OCI-LY3 (cell line): ENCODE results near the gene EPX.

Experiments
- H2AFZ ChIP-seq: fragments of 200-600, 300-600 bp; shearing (Covaris generic); 2 replicates; pipeline ENCODE4 v1.6.0; 2014; ENCODE audit warnings: antibody characterized with exemption, low read depth, low read length
- H3K27ac ChIP-seq: fragments of 200-600, 300-600 bp; sonication (generic); 2 replicates; pipeline ENCODE4 v1.5.1; 2014; ENCODE audit warnings: mild to moderate bottlenecking, low read length, moderate library complexity, mixed read lengths
- H3K27me3 ChIP-seq: fragments of 200-600, 300-600 bp; sonication (generic); 2 replicates; pipeline ENCODE4 v1.6.1; 2014; ENCODE audit warnings: low read depth, low read length, mixed read lengths
- H3K36me3 ChIP-seq: fragments of 200-600, 300-600 bp; sonication (generic); replicated peaks from 2 replicates; pipeline ENCODE3; 2014; ENCODE audit warnings: low read depth, low read length, mixed read lengths
- H3K4me1 ChIP-seq: fragments of 300-600, 200-600 bp; sonication (generic); 2 replicates; pipeline ENCODE4 v1.6.1; 2014; ENCODE audit warnings: low read length, mixed read lengths
- H3K4me2 ChIP-seq: fragments of 200-600, 300-600 bp; sonication (generic); 2 replicates; pipeline ENCODE4 v1.6.1; 2014; ENCODE audit warnings: low read length, mixed read lengths
- H3K4me3 ChIP-seq: fragments of 300-600, 200-600 bp; sonication (generic); 2 replicates; pipeline ENCODE4 v1.5.1; 2014; ENCODE audit warnings: antibody characterized with exemption, mild to moderate bottlenecking, low read length, moderate library complexity
- H3K79me2 ChIP-seq: fragments of 300-600, 200-600 bp; shearing (Covaris generic); 2 replicates; pipeline ENCODE4 v1.6.1; 2014; ENCODE audit warnings: mild to moderate bottlenecking, low read length, mixed read lengths
- H3K9ac ChIP-seq: fragments of 300-600, 200-600 bp; shearing (Covaris generic); 2 replicates; pipeline ENCODE4 v1.6.0; 2014; ENCODE audit warnings: mild to moderate bottlenecking, low read length, moderate library complexity
- H3K9me3 ChIP-seq: fragments of 200-600, 300-600 bp; shearing (Covaris generic); 2 replicates; pipeline ENCODE4 v1.6.1; 2014; ENCODE audit warnings: low read length, mixed read lengths; ENCODE audit not compliant: insufficient read depth
- H4K20me1 ChIP-seq: fragments of 200-600, 300-600 bp; sonication (generic); 2 replicates; pipeline ENCODE4 v1.6.1; 2016; ENCODE audit warnings: low read length, mixed read lengths; ENCODE audit not compliant: insufficient read depth
- EZH2phosphoT487 ChIP-seq: fragments of 200-600 bp; shearing (Covaris generic); IDR thresholded peaks from 2 replicates; pipeline ENCODE4 v1.6.1; 2018; ENCODE audit warnings: antibody characterized with exemption, mixed run types, low read depth
- TF ChIP-seq, protein P1 (sequence below): fragments of 200-600, 300-600 bp; sonication (generic); IDR thresholded peaks from 2 replicates; pipeline ENCODE4 v1.5.1; 2014; ENCODE audit warnings: antibody characterized with exemption, low read length, low read depth

Gene EPX

DNA sequence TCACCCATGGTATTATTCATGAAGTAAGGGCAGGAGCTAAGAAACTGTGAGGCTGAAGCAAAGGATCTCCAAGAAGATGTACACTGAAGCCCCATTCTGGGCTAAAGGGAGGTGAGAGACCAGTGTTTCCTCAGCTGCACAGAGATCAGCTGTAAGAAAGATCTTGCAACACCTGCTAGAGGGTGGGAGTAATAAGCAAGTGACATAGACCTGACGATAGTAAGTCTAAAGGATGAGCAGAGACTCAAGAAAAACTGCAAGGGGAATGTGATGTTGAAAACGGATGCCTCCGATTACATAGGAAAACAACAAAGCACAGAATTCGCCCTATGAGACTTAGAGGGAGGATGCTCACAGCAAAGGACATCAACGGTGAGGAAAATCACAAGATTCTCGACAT is 25.8 kb upstream of the EPX start, which contains the start of gene OR4D2:
TSS of gene OR4D2 (plus strand) at position 301 of the 400 bp plus-strand sequence. CDS start 2,674 bp downstream, outside the sequence.
- Histone ChIP-seq H3K9ac (no peak within 1 kb of the TSS), H3K4me3 (no peak within 1 kb of the TSS), H3K27me3 (peaks cover 46% of the 10 kb centered on the region), H3K79me2 (no peaks in the 10 kb centered on the region), H3K36me3 (no peaks in the 10 kb centered on the region), H2AFZ (no peak within 1 kb of the TSS), H3K4me1 (no peaks in the 10 kb centered on the region), H3K27ac (no peak within 1 kb of the TSS), H4K20me1 (no peaks in the 10 kb centered on the region), H3K9me3 (no peaks in the 10 kb centered on the region), H3K4me2 (no peak within 1 kb of the TSS)
- TF ChIP-seq, protein P1, sequence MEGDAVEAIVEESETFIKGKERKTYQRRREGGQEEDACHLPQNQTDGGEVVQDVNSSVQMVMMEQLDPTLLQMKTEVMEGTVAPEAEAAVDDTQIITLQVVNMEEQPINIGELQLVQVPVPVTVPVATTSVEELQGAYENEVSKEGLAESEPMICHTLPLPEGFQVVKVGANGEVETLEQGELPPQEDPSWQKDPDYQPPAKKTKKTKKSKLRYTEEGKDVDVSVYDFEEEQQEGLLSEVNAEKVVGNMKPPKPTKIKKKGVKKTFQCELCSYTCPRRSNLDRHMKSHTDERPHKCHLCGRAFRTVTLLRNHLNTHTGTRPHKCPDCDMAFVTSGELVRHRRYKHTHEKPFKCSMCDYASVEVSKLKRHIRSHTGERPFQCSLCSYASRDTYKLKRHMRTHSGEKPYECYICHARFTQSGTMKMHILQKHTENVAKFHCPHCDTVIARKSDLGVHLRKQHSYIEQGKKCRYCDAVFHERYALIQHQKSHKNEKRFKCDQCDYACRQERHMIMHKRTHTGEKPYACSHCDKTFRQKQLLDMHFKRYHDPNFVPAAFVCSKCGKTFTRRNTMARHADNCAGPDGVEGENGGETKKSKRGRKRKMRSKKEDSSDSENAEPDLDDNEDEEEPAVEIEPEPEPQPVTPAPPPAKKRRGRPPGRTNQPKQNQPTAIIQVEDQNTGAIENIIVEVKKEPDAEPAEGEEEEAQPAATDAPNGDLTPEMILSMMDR, result no peak
- TF ChIP-seq EZH2phosphoT487, result no peak

DNA sequence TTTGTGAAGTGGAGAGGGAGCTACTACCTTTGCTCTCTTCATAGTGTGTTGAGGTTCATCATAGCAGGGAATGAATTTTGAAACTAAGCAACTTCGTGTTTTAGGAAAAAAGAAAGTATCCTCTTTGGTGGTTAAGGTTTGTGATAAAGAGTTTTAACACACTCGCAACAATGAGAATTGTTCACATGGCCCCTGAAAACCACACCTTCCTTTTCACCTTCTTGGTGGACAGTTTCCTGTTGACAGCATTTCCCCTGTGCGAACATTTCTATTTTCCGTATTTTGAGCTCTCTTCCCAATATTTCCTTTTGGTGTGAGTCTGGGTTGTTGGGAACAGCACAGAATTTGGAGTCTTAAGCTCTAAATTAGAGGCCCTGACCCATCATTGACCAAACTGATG is 21.9 kb upstream of the EPX start:
- H3K9ac ChIP-seq, result no peak overlapping the region
- H4K20me1 ChIP-seq, result no peaks in the 10 kb centered on the region
- peaks cover 40% of the 10 kb centered on the region for H3K27me3 ChIP-seq

DNA sequence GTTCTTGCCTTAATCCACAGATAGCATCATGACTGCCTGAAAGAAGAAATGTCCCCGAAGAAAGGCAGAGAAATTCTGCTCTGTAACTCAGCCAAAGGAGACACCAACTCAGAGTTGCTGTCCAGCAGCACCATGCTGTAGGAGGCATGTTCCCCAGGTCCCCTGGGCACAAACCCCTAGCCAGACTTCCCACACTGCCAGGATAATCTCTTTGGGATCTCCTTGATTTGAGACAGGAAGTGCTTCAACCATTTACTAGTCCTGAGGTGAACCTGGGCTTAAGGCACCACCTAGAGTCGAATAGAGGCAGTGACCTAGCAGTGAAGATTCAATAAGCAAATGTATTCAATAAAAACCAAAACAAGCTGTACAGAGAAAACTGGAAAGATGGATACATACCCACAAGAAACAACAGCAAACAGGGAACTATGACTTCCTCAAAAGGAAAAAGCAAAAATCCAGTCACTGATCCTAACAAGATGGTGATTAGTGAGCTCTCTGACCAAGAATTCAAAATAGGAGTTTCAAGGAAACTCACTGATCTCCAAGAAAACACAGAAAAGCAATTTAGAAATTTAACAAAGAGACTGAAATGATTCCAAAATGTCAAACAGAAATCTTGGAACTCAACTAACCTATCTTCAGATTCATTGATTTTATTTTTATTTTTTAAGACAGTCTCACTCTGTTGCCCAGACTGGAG is 20.0 kb upstream of the EPX start:
- Histone ChIP-seq H4K20me1 (no peaks in the 10 kb centered on the region), H3K4me2 (peak overlapping the region; percentile 23; the same call in 1 of the 2 replicates), H3K9me3 (no peaks in the 10 kb centered on the region), H2AFZ (peak overlapping the region; percentile 87), H3K27me3 (peaks cover 33% of the 10 kb centered on the region), H3K9ac (no peak overlapping the region), H3K79me2 (no peaks in the 10 kb centered on the region), H3K27ac (no peak overlapping the region), H3K4me3 (no peak overlapping the region), H3K4me1 (no peaks in the 10 kb centered on the region), H3K36me3 (no peaks in the 10 kb centered on the region)
- no peak for TF ChIP-seq EZH2phosphoT487
- TF ChIP-seq, protein P1, result peak; percentile 64

More for the DNA sequence above, 21.9 kb upstream of the EPX start:
- Histone ChIP-seq H3K9me3 (no peaks in the 10 kb centered on the region), H3K36me3 (no peaks in the 10 kb centered on the region), H3K4me3 (no peak overlapping the region), H3K4me1 (no peaks in the 10 kb centered on the region), H3K27ac (no peak overlapping the region), H3K4me2 (no peak overlapping the region), H3K79me2 (no peaks in the 10 kb centered on the region), H2AFZ (no peak overlapping the region)
- TF ChIP-seq, protein P1, result no peak
- TF ChIP-seq EZH2phosphoT487, result no peak

DNA sequence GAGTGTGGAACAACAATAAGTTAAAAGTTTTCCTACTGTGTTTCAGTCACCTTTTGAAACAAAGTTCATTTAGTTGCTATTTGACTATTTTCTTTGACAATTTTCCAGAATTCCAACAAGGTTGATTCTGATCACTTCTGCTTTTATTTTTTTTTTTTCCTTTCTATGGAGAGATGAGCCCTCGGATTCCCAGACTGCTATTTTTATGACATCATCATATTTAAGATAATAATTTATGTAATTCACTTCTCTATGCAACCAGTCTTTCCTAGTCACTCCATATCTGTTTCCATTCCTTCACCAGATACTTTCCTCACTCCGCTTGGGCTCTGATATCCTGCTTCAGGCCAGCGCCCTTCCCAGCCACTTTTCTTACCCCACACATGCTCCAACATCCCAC is 17.7 kb upstream of the EPX start:
- H3K4me3 ChIP-seq, result no peak overlapping the region

More for the DNA sequence above, 17.7 kb upstream of the EPX start:
- Histone ChIP-seq H2AFZ (no peak overlapping the region), H3K79me2 (no peaks in the 10 kb centered on the region), H3K9me3 (no peaks in the 10 kb centered on the region), H3K27ac (no peak overlapping the region), H3K9ac (no peak overlapping the region), H4K20me1 (no peaks in the 10 kb centered on the region), H3K4me2 (no peak overlapping the region), H3K27me3 (peaks cover 24% of the 10 kb centered on the region), H3K4me1 (no peaks in the 10 kb centered on the region), H3K36me3 (no peaks in the 10 kb centered on the region)
- TF ChIP-seq, protein P1, result no peak
- TF ChIP-seq EZH2phosphoT487, result no peak
